ENCODE results near the gene CRTC3. TPM values are rescaled to one million over a fixed set of nuclear protein-coding genes. Genes with fewer than 3 reads are reported as not detected.

CRTC3 gene
- total RNA-seq, 8 experiments from 2014 or later, result 8.1 to 33.1 (median 11.8) TPM

- Histone ChIP-seq H3K4me3 (no peak overlapping the region), H3K4me1 (replicated peaks in 1 of 2) (peaks cover 3 to 10% of the 10 kb centered on the region in 2 donors), H3K27ac (no peak overlapping the region)
- ATAC-seq (replicated peaks in 6 of 8), result peak in 2 of 8 experiments; percentile 28 to 46
- WGBS, 10 experiments, result 40 to 100% (median 100%) methylated on average over 1 to 5 of the region's 5 CpGs; no CpG with 5 or more reads in 1 of the 10 experiments
- in situ Hi-C loops (cut with MboI; ENCODE audit: low pct_unique_long_range_greater_than_20kb in 2 of 9, low sequenced_read_pairs in 9 of 9, unreplicated experiment in 9 of 9), result no loop called here
Measured at GRCh38 chr15:90588427-90588826, 58.7 kb downstream of the CRTC3 start.

GRCh38 chr15:90591524-90591923, 61.8 kb downstream of the CRTC3 start:
- Histone ChIP-seq H3K27ac (no peak overlapping the region), H3K4me3 (no peak overlapping the region), H3K4me1 (replicated peaks in 1 of 2) (no peaks in the 10 kb centered on the region)
- ATAC-seq (replicated peaks in 6 of 8), result no peak
- in situ Hi-C loops (cut with MboI; ENCODE audit: low pct_unique_long_range_greater_than_20kb in 2 of 9, low sequenced_read_pairs in 9 of 9, unreplicated experiment in 9 of 9), result no loop called here
- WGBS, 10 experiments, result 100% methylated on average over 1 of the region's 1 CpG; no CpG with 5 or more reads in 8 of the 10 experiments

- 45 to 100% (median 53%) methylated on average over 2 to 4 of the region's 5 CpGs; no CpG with 5 or more reads in 1 of the 10 experiments for WGBS, 10 experiments
- in situ Hi-C loops (cut with MboI; ENCODE audit: low pct_unique_long_range_greater_than_20kb in 2 of 9, low sequenced_read_pairs in 9 of 9, unreplicated experiment in 9 of 9), result no loop called here
- ATAC-seq (replicated peaks in 6 of 8), result peak in 3 of 8 experiments; percentile 49 to 85 (median 68)
- H3K4me1 ChIP-seq (replicated peaks in 1 of 2), result no peaks in the 10 kb centered on the region
- no peak overlapping the region for H3K27ac ChIP-seq
- no peak overlapping the region for H3K4me3 ChIP-seq
Measured at GRCh38 chr15:90592131-90592881, 62.6 kb downstream of the CRTC3 start.

GRCh38 chr15:90593499-90594158, 63.9 kb downstream of the CRTC3 start:
- WGBS, 10 experiments, result 62 to 99% (median 92%) methylated on average over 3 to 10 of the region's 10 CpGs
- no peak for ATAC-seq (replicated peaks in 6 of 8)
- Histone ChIP-seq H3K4me1 (replicated peaks in 1 of 2) (no peaks in the 10 kb centered on the region), H3K27ac (no peak overlapping the region), H3K4me3 (no peak overlapping the region)
- in situ Hi-C loops (cut with MboI; ENCODE audit: low pct_unique_long_range_greater_than_20kb in 2 of 9, low sequenced_read_pairs in 9 of 9, unreplicated experiment in 9 of 9), result no loop called here

- peak in 1 of 8 experiments; percentile 73 for ATAC-seq (replicated peaks in 6 of 8)
- H3K27ac ChIP-seq, result no peak overlapping the region
- in situ Hi-C loops (cut with MboI; ENCODE audit: low pct_unique_long_range_greater_than_20kb in 2 of 9, low sequenced_read_pairs in 9 of 9, unreplicated experiment in 9 of 9), result no loop called here
- no peak overlapping the region for H3K4me3 ChIP-seq
- WGBS, 10 experiments, result 50 to 90% (median 80%) methylated on average over 1 to 6 of the region's 10 CpGs; no CpG with 5 or more reads in 4 of the 10 experiments
- no peaks in the 10 kb centered on the region for H3K4me1 ChIP-seq (replicated peaks in 1 of 2)
Measured at GRCh38 chr15:90594301-90594738, 64.6 kb downstream of the CRTC3 start.

GRCh38 chr15:90595763-90596155, 66.0 kb downstream of the CRTC3 start:
- no peak for ATAC-seq (replicated peaks in 6 of 8)
- no peaks in the 10 kb centered on the region for H3K4me1 ChIP-seq (replicated peaks in 1 of 2)
- no peak overlapping the region for H3K4me3 ChIP-seq
- in situ Hi-C loops (cut with MboI; ENCODE audit: low pct_unique_long_range_greater_than_20kb in 2 of 9, low sequenced_read_pairs in 9 of 9, unreplicated experiment in 9 of 9), result no loop called here
- WGBS, 10 experiments, result 40 to 100% (median 85%) methylated on average over 1 to 7 of the region's 7 CpGs; no CpG with 5 or more reads in 2 of the 10 experiments
- H3K27ac ChIP-seq, result no peak overlapping the region

GRCh38 chr15:90596943-90597342, 67.2 kb downstream of the CRTC3 start:
- in situ Hi-C loops (cut with MboI; ENCODE audit: low pct_unique_long_range_greater_than_20kb in 2 of 9, low sequenced_read_pairs in 9 of 9, unreplicated experiment in 9 of 9), result no loop called here
- 38 to 100% (median 89%) methylated on average over 1 to 5 of the region's 6 CpGs; no CpG with 5 or more reads in 5 of the 10 experiments for WGBS, 10 experiments
- ATAC-seq (replicated peaks in 6 of 8), result no peak
- Histone ChIP-seq H3K4me3 (no peak overlapping the region), H3K4me1 (replicated peaks in 1 of 2) (no peaks in the 10 kb centered on the region), H3K27ac (no peak overlapping the region)

- ATAC-seq (replicated peaks in 6 of 8), result no peak
- H3K4me1 ChIP-seq (replicated peaks in 1 of 2), result no peaks in the 10 kb centered on the region
- WGBS, 10 experiments, result 70 to 100% (median 100%) methylated on average over 1 to 2 of the region's 2 CpGs; no CpG with 5 or more reads in 4 of the 10 experiments
- in situ Hi-C loops (cut with MboI; ENCODE audit: low pct_unique_long_range_greater_than_20kb in 2 of 9, low sequenced_read_pairs in 9 of 9, unreplicated experiment in 9 of 9), result no loop called here
- H3K27ac ChIP-seq, result no peak overlapping the region
- H3K4me3 ChIP-seq, result no peak overlapping the region
Measured at GRCh38 chr15:90597577-90597976, 67.9 kb downstream of the CRTC3 start.

- no peaks in the 10 kb centered on the region for H3K4me1 ChIP-seq (replicated peaks in 1 of 2)
- in situ Hi-C loops (cut with MboI; ENCODE audit: low pct_unique_long_range_greater_than_20kb in 2 of 9, low sequenced_read_pairs in 9 of 9, unreplicated experiment in 9 of 9), result no loop called here
- H3K27ac ChIP-seq, result no peak overlapping the region
- WGBS, 10 experiments, result 17 to 100% (median 74%) methylated on average over 1 to 3 of the region's 7 CpGs; no CpG with 5 or more reads in 4 of the 10 experiments
- H3K4me3 ChIP-seq, result no peak overlapping the region
- peak in 3 of 8 experiments; percentile 66 to 96 (median 68) for ATAC-seq (replicated peaks in 6 of 8)
Measured at GRCh38 chr15:90598031-90598577, 68.4 kb downstream of the CRTC3 start.

- no peak overlapping the region for H3K27ac ChIP-seq
- ATAC-seq (replicated peaks in 6 of 8), result no peak
- H3K4me1 ChIP-seq (replicated peaks in 1 of 2), result no peaks in the 10 kb centered on the region
- 80 to 92% (median 91%) methylated on average over 1 to 4 of the region's 10 CpGs; no CpG with 5 or more reads in 6 of the 10 experiments for WGBS, 10 experiments
- no peak overlapping the region for H3K4me3 ChIP-seq
- in situ Hi-C loops (cut with MboI; ENCODE audit: low pct_unique_long_range_greater_than_20kb in 2 of 9, low sequenced_read_pairs in 9 of 9, unreplicated experiment in 9 of 9), result no loop called here
Measured at GRCh38 chr15:90598679-90599078, 69.0 kb downstream of the CRTC3 start.

- Histone ChIP-seq H3K4me3 (no peak overlapping the region), H3K27ac (no peak overlapping the region), H3K4me1 (replicated peaks in 1 of 2) (no peaks in the 10 kb centered on the region)
- WGBS, 10 experiments, result 80 to 100% (median 97%) methylated on average over 1 to 4 of the region's 4 CpGs; no CpG with 5 or more reads in 2 of the 10 experiments
- ATAC-seq (replicated peaks in 6 of 8), result no peak
- in situ Hi-C loops (cut with MboI; ENCODE audit: low pct_unique_long_range_greater_than_20kb in 2 of 9, low sequenced_read_pairs in 9 of 9, unreplicated experiment in 9 of 9), result no loop called here
Measured at GRCh38 chr15:90599116-90599515, 69.4 kb downstream of the CRTC3 start.

GRCh38 chr15:90599644-90600043, 69.9 kb downstream of the CRTC3 start:
- Histone ChIP-seq H3K4me3 (no peak overlapping the region), H3K4me1 (replicated peaks in 1 of 2) (no peaks in the 10 kb centered on the region), H3K27ac (no peak overlapping the region)
- ATAC-seq (replicated peaks in 6 of 8), result no peak
- 85 to 100% (median 90%) methylated on average over 1 to 6 of the region's 6 CpGs; no CpG with 5 or more reads in 1 of the 10 experiments for WGBS, 10 experiments
- in situ Hi-C loops (cut with MboI; ENCODE audit: low pct_unique_long_range_greater_than_20kb in 2 of 9, low sequenced_read_pairs in 9 of 9, unreplicated experiment in 9 of 9), result no loop called here

GRCh38 chr15:90600954-90601353, 71.2 kb downstream of the CRTC3 start:
- no peak overlapping the region for H3K27ac ChIP-seq
- 85 to 100% (median 93%) methylated on average over 1 to 6 of the region's 7 CpGs; no CpG with 5 or more reads in 3 of the 10 experiments for WGBS, 10 experiments
- no peaks in the 10 kb centered on the region for H3K4me1 ChIP-seq (replicated peaks in 1 of 2)
- in situ Hi-C loops (cut with MboI; ENCODE audit: low pct_unique_long_range_greater_than_20kb in 2 of 9, low sequenced_read_pairs in 9 of 9, unreplicated experiment in 9 of 9), result no loop called here
- ATAC-seq (replicated peaks in 6 of 8), result no peak
- no peak overlapping the region for H3K4me3 ChIP-seq

Measured in motor neuron (in vitro differentiated cells).